CD14-positive monocyte (primary cell): ENCODE measurements around the gene VWC2L. TPM values are rescaled to one million over a fixed set of nuclear protein-coding genes. Genes with fewer than 3 reads are reported as not detected.

Source experiments
- DNase-seq, 3 donors: peaks; one replicate each; pipeline ENCODE4 v3.0.0-alpha.2; 2011 to 2022
- H2AFZ ChIP-seq: 2 replicates; pipeline ENCODE4 v1.6.0; 2012; ENCODE audit warnings: mild to moderate bottlenecking, low read depth, low read length, inconsistent platforms; ENCODE audit not compliant: insufficient read depth, poor library complexity, severe bottlenecking
- H3K27ac ChIP-seq, 2 donors: 1 replicate in 1 of 2; 2 replicates in 1 of 2; pipeline ENCODE4 v1.5.1; 2012 to 2013; ENCODE audit warnings: low read length in 2 of 2, control low read depth in 1 of 2, inconsistent platforms in 1 of 2, low read depth in 1 of 2, mild to moderate bottlenecking in 1 of 2
- H3K27me3 ChIP-seq, 2 donors: one replicate each; pipeline versions ENCODE4 v1.6.0 to v1.6.1; 2011 to 2013; ENCODE audit warnings: low read length in 2 of 2; ENCODE audit not compliant: control insufficient read depth in 2 of 2, insufficient read depth in 2 of 2
- H3K36me3 ChIP-seq, 2 donors: replicated peaks in 1 of 2; 1 replicate in 1 of 2; 2 replicates in 1 of 2; pipeline versions ENCODE4 v1.5.1 to v1.6.1; 2012 to 2013; ENCODE audit warnings: low read length in 2 of 2, control low read depth in 1 of 2, inconsistent platforms in 1 of 2, mild to moderate bottlenecking in 1 of 2; ENCODE audit not compliant: insufficient read depth in 2 of 2, control insufficient read depth in 1 of 2
- H3K4me1 ChIP-seq, 2 donors: 1 replicate in 1 of 2; 2 replicates in 1 of 2; pipeline versions ENCODE4 v1.5.1 to v1.6.1; 2012 to 2013; ENCODE audit warnings: low read length in 2 of 2, control low read depth in 1 of 2, inconsistent platforms in 1 of 2, mild to moderate bottlenecking in 1 of 2, moderate library complexity in 1 of 2; ENCODE audit not compliant: insufficient read depth in 2 of 2, control insufficient read depth in 1 of 2
- H3K4me2 ChIP-seq: replicated peaks from 2 replicates; pipeline ENCODE3; 2012; ENCODE audit warnings: low read length, moderate library complexity, mild to moderate bottlenecking; ENCODE audit not compliant: poor library complexity, severe bottlenecking; ENCODE audit errors: extremely low read depth
- H3K4me3 ChIP-seq, 3 experiments: fragments of 200-600 bp in 1 of 3; sonication (generic) in 1 of 3; replicated peaks in 1 of 3; 1 replicate in 2 of 3; 2 replicates in 1 of 3; pipeline ENCODE4 v1.5.1; 2011 to 2013; ENCODE audit warnings: low read length in 3 of 3, mild to moderate bottlenecking in 3 of 3, control low read depth in 2 of 3, low read depth in 2 of 3, inconsistent platforms in 1 of 3, moderate library complexity in 1 of 3
- H3K79me2 ChIP-seq: 2 replicates; pipeline ENCODE4 v1.6.0; 2012; ENCODE audit warnings: mild to moderate bottlenecking, control low read depth, inconsistent platforms, low read length, moderate library complexity; ENCODE audit not compliant: insufficient read depth
- H3K9ac ChIP-seq: 2 replicates; pipeline ENCODE4 v1.6.0; 2017; ENCODE audit warnings: low read length, mild to moderate bottlenecking; ENCODE audit not compliant: insufficient read depth, poor library complexity, severe bottlenecking
- H3K9me3 ChIP-seq, 2 donors: replicated peaks in 1 of 2; 1 replicate in 1 of 2; 2 replicates in 1 of 2; pipeline versions ENCODE4 v1.5.1 to v1.6.1; 2012 to 2013; ENCODE audit warnings: low read length in 2 of 2, control low read depth in 1 of 2; ENCODE audit not compliant: control insufficient read depth in 1 of 2, insufficient read depth in 1 of 2
- H4K20me1 ChIP-seq: 2 replicates; pipeline ENCODE4 v1.6.0; 2012; ENCODE audit warnings: mild to moderate bottlenecking, low read length, control low read depth, moderate library complexity; ENCODE audit not compliant: insufficient read depth
- H3K27ac Mint-ChIP-seq, 7 donors: one replicate each; pipeline ENCODE4 v1.8.0; 2020; ENCODE audit warnings: mild to moderate bottlenecking in 7 of 7, mixed read lengths in 7 of 7, moderate library complexity in 6 of 7, inconsistent platforms in 2 of 7
- H3K27me3 Mint-ChIP-seq, 3 donors: one replicate each; pipeline ENCODE4 v1.8.0; 2021 to 2022; ENCODE audit warnings: low read depth in 3 of 3, mild to moderate bottlenecking in 3 of 3, mixed read lengths in 3 of 3, moderate library complexity in 3 of 3, inconsistent platforms in 1 of 3
- H3K36me3 Mint-ChIP-seq, 2 donors: one replicate each; pipeline ENCODE4 v1.8.0; 2020; ENCODE audit warnings: mixed read lengths in 2 of 2, inconsistent platforms in 1 of 2, mild to moderate bottlenecking in 1 of 2
- H3K4me1 Mint-ChIP-seq: one replicate; pipeline ENCODE4 v1.8.0; 2020; ENCODE audit warnings: mild to moderate bottlenecking, mixed read lengths
- H3K4me3 Mint-ChIP-seq, 2 donors: one replicate each; pipeline ENCODE4 v1.8.0; 2020; ENCODE audit warnings: mild to moderate bottlenecking in 2 of 2, mixed read lengths in 2 of 2, moderate library complexity in 1 of 2
- H3K9me3 Mint-ChIP-seq, 7 donors: one replicate each; pipeline ENCODE4 v1.8.0; 2020 to 2022; ENCODE audit warnings: mixed read lengths in 7 of 7, mild to moderate bottlenecking in 6 of 7, moderate library complexity in 6 of 7, inconsistent platforms in 2 of 7
- CTCF ChIP-seq: fragments of 200-600 bp; IDR thresholded peaks from one replicate; pipeline ENCODE4 v1.8.0; 2022; ENCODE audit warnings: antibody characterized with exemption, mild to moderate bottlenecking
- WGBS: methylation state at CpG from one replicate; pipeline ENCODE4 v1.1.5; 2013; ENCODE audit warnings: missing lambda C conversion rate; ENCODE audit not compliant: insufficient coverage; 5-methylcytosine and 5-hydroxymethylcytosine counted together
- intact Hi-C, 2 donors: fragments of 100-400 bp; cut with micrococcal nuclease; formaldehyde crosslinking; loops; one replicate each; pipeline versions ENCODE4 v1.15.0 to v1.15.1; 2023
- polyA plus RNA-seq, 3 donors: library from polyadenylated mRNA; depleted of rRNA in 1 of 3; unstranded in 2 of 3; stranded (reverse) in 1 of 3; fragments of 300-500 nt in 2 of 3; fragments of >200 nt in 1 of 3; fragmentation: Illumina TruSeq in 2 of 3; gene quantifications; 1 replicate in 2 of 3; 2 replicates in 1 of 3; pipeline ENCODE4 v1.2.3, GENCODE V29; 2012 to 2021

Gene VWC2L
- polyA plus RNA-seq, 3 donors: not detected

- H3K36me3 Mint-ChIP-seq: no peaks in the 10 kb centered on the region
- TF ChIP-seq CTCF: no peak
- 100% methylated on average over 2 of the region's 3 CpGs for WGBS
- Histone ChIP-seq H3K4me1 (no peaks in the 10 kb centered on the region), H4K20me1 (no peaks in the 10 kb centered on the region), H3K79me2 (no peaks in the 10 kb centered on the region), H3K9ac (no peak overlapping the region), H3K4me2 (no peak overlapping the region), H3K9me3 (peaks cover 33 to 34% of the 10 kb centered on the region in 2 donors), H3K36me3 (no peaks in the 10 kb centered on the region), H3K27me3 (no peaks in the 10 kb centered on the region), H2AFZ (no peak overlapping the region), H3K4me3 (no peak overlapping the region), H3K27ac (no peak overlapping the region)
- intact Hi-C loops: no loop called here
- no peaks in the 10 kb centered on the region for H3K27me3 Mint-ChIP-seq
- no peaks in the 10 kb centered on the region for H3K4me1 Mint-ChIP-seq
- H3K4me3 Mint-ChIP-seq: no peak overlapping the region
- no peak overlapping the region for H3K27ac Mint-ChIP-seq
- no peak for DNase-seq
- peaks cover 6 to 20% (median 11%) of the 10 kb centered on the region in 7 donors for H3K9me3 Mint-ChIP-seq
Observed at GRCh38 chr2:214465363-214466146, 54.7 kb downstream of the VWC2L start.

- no peak overlapping the region for H3K4me3 ChIP-seq
- H3K27me3 ChIP-seq: no peaks in the 10 kb centered on the region
- H3K9me3 ChIP-seq: peaks cover 10 to 14% of the 10 kb centered on the region in 2 donors
- no peak for DNase-seq
- no peak for TF ChIP-seq CTCF
- no peaks in the 10 kb centered on the region for H3K36me3 ChIP-seq
- H3K27me3 Mint-ChIP-seq: no peaks in the 10 kb centered on the region
- no peaks in the 10 kb centered on the region for H3K4me1 ChIP-seq
- no peaks in the 10 kb centered on the region for H3K36me3 Mint-ChIP-seq
- intact Hi-C loops: no loop called here
- no peak overlapping the region for H3K4me2 ChIP-seq
- no CpG with 5 or more reads among the region's 3 CpGs for WGBS
- H3K27ac Mint-ChIP-seq: no peak overlapping the region
- H3K79me2 ChIP-seq: no peaks in the 10 kb centered on the region
- H3K9me3 Mint-ChIP-seq: peaks cover 0 to 12% (median 5%) of the 10 kb centered on the region in 7 donors
- H2AFZ ChIP-seq: no peak overlapping the region
- no peak overlapping the region for H3K4me3 Mint-ChIP-seq
- H3K27ac ChIP-seq: no peak overlapping the region
- no peaks in the 10 kb centered on the region for H4K20me1 ChIP-seq
- H3K4me1 Mint-ChIP-seq: no peaks in the 10 kb centered on the region
- no peak overlapping the region for H3K9ac ChIP-seq
Observed at GRCh38 chr2:214469728-214470127, 58.9 kb downstream of the VWC2L start.
